Keratinocyte (primary cell): ENCODE data around the gene TEKT2.

Source experiments
- EZH2 ChIP-seq: IDR thresholded peaks from one replicate; pipeline ENCODE4 v1.6.1; 2012; ENCODE audit warnings: inconsistent platforms, mild to moderate bottlenecking, low read length, moderate library complexity
- TF ChIP-seq, protein P1 (sequence below), 3 experiments: IDR thresholded peaks in 1 of 3; conservative IDR thresholded peaks in 1 of 3; optimal IDR thresholded peaks in 1 of 3; 2 replicates in 2 of 3; 3 replicates in 1 of 3; pipeline versions ENCODE3 to v1.5.1; 2011; ENCODE audit warnings: low read length in 3 of 3, mild to moderate bottlenecking in 3 of 3, moderate library complexity in 2 of 3, control low read depth in 1 of 3, inconsistent platforms in 1 of 3; ENCODE audit not compliant: insufficient read depth in 2 of 3; ENCODE audit errors: extremely low read depth in 1 of 3

DNA sequence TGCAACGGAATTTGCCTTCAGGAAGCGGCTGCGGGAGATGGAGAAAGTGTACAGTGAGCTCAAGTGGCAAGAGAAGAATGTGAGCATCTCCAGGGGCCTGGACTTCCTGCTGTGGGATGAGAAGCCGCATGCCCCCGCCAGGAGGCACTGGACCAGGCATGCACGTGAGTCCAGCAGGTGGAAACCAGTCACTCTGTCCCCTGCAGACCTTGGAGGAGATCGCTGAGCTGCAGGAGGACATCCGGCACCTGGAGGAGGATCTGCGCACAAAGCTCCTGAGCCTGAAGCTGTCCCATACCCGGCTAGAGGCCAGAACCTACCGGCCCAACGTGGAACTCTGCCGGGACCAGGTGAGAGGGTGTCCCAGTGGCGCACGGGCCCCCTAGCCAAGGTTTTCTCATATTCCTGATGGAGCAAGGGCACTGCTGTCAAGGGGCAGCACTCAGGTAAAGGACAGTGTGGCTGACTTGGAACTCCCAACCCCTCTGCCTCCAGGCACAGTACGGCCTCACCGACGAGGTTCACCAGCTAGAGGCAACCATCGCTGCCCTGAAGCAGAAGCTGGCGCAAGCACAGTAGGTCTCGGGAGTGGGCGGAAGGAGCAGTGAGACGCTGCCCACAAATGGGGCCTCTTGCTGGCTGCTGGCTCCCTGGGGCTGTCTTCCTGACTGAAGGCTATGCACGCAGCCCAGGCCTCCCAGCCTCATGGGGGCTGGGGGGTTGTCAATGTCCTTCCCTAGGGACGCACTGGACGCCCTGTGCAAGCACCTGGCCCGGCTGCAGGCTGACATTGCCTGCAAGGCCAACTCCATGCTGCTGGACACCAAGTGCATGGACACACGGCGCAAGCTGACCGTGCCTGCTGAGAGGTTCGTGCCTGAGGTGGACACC, 3.6 kb downstream of the TEKT2 start:
- TF ChIP-seq, protein P1, sequence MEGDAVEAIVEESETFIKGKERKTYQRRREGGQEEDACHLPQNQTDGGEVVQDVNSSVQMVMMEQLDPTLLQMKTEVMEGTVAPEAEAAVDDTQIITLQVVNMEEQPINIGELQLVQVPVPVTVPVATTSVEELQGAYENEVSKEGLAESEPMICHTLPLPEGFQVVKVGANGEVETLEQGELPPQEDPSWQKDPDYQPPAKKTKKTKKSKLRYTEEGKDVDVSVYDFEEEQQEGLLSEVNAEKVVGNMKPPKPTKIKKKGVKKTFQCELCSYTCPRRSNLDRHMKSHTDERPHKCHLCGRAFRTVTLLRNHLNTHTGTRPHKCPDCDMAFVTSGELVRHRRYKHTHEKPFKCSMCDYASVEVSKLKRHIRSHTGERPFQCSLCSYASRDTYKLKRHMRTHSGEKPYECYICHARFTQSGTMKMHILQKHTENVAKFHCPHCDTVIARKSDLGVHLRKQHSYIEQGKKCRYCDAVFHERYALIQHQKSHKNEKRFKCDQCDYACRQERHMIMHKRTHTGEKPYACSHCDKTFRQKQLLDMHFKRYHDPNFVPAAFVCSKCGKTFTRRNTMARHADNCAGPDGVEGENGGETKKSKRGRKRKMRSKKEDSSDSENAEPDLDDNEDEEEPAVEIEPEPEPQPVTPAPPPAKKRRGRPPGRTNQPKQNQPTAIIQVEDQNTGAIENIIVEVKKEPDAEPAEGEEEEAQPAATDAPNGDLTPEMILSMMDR (optimal IDR thresholded peaks at IDR 0.05 in 1 of 3, IDR thresholded peaks at IDR 0.05 in 1 of 3, conservative IDR thresholded peaks at IDR 0.05 in 1 of 3; ENCODE audit: extremely low read depth in 1 of 3, insufficient read depth in 2 of 3, low read length in 3 of 3): no peak
- TF ChIP-seq EZH2: no peak
